ENCODE data around the gene FABP6.

FABP6 gene

GRCh38 chr5:160262151-160263074, 33.1 kb downstream of the FABP6 start:
- no peak for DNase-seq (ENCODE audit: low read depth)

- DNase-seq (ENCODE audit: low read depth): no peak
Measured at GRCh38 chr5:160263326-160263855, 34.1 kb downstream of the FABP6 start.

- no peak for DNase-seq (ENCODE audit: low read depth)
Measured at GRCh38 chr5:160266044-160266443, 36.7 kb downstream of the FABP6 start.

GRCh38 chr5:160266752-160267345, 37.5 kb downstream of the FABP6 start:
- DNase-seq (ENCODE audit: low read depth): no peak

- DNase-seq (ENCODE audit: low read depth): no peak
Measured at GRCh38 chr5:160268121-160268520, 38.8 kb downstream of the FABP6 start.

GRCh38 chr5:160269017-160269416, 39.7 kb downstream of the FABP6 start:
- peak; percentile 18 for DNase-seq (ENCODE audit: low read depth)

GRCh38 chr5:160270704-160271103, 41.4 kb downstream of the FABP6 start:
- DNase-seq (ENCODE audit: low read depth): no peak

- DNase-seq (ENCODE audit: low read depth): no peak
Measured at GRCh38 chr5:160271396-160271795, 42.1 kb downstream of the FABP6 start.

GRCh38 chr5:160271836-160272235, 42.5 kb downstream of the FABP6 start:
- no peak for DNase-seq (ENCODE audit: low read depth)

GRCh38 chr5:160272264-160272663, 43.0 kb downstream of the FABP6 start:
- no peak for DNase-seq (ENCODE audit: low read depth)

- no peak for DNase-seq (ENCODE audit: low read depth)
Measured at GRCh38 chr5:160272889-160273288, 43.6 kb downstream of the FABP6 start.

- DNase-seq (ENCODE audit: low read depth): no peak
Measured at GRCh38 chr5:160274483-160274931, 45.2 kb downstream of the FABP6 start.

GRCh38 chr5:160278343-160278742, 49.0 kb downstream of the FABP6 start:
- DNase-seq (ENCODE audit: low read depth): no peak

GRCh38 chr5:160280384-160281095, 51.2 kb downstream of the FABP6 start:
- no peak for DNase-seq (ENCODE audit: low read depth)

GRCh38 chr5:160281275-160281674, 52.0 kb downstream of the FABP6 start:
- no peak for DNase-seq (ENCODE audit: low read depth)

GRCh38 chr5:160284291-160284873, 55.1 kb downstream of the FABP6 start:
- DNase-seq (ENCODE audit: low read depth): no peak

- no peak for DNase-seq (ENCODE audit: low read depth)
Measured at GRCh38 chr5:160285316-160285715, 56.0 kb downstream of the FABP6 start.

GRCh38 chr5:160286947-160287346, 57.6 kb downstream of the FABP6 start:
- no peak for DNase-seq (ENCODE audit: low read depth)

GRCh38 chr5:160287378-160288051, 58.2 kb downstream of the FABP6 start:
- no peak for DNase-seq (ENCODE audit: low read depth)

Measured in fibroblast of the conjunctiva (primary cell).